Measurements from ENCODE around the gene PTPRN2.

- TF ChIP-seq CTCF (IDR thresholded peaks at IDR 0.05; ENCODE audit: extremely low read depth in 1 of 2, insufficient read depth in 1 of 2, low read depth in 1 of 2, low read length in 2 of 2) (no peak), POLR2A (IDR thresholded peaks at IDR 0.05; ENCODE audit: low read depth, low read length) (no peak)
Observed at GRCh38 chr7:157994319-157994718, 593.3 kb downstream of the PTPRN2 start.

All from endothelial cell of umbilical vein (primary cell).